Nephron (organoid): ENCODE data around the gene SMYD1.

ENCODE experiments used
- H3K27ac Mint-ChIP-seq, 3 experiments: 2 replicates each; pipeline ENCODE4 v1.8.0; 2020; ENCODE audit warnings: mixed read lengths in 3 of 3, mild to moderate bottlenecking in 2 of 3, moderate library complexity in 1 of 3
- H3K27me3 Mint-ChIP-seq: 2 replicates; pipeline ENCODE4 v1.8.0; 2021; ENCODE audit warnings: low read depth, mild to moderate bottlenecking, moderate library complexity, mixed read lengths
- H3K36me3 Mint-ChIP-seq: 2 replicates; pipeline ENCODE4 v1.8.0; 2020; ENCODE audit warnings: low read depth, mixed read lengths
- H3K4me1 Mint-ChIP-seq: 2 replicates; pipeline ENCODE4 v1.8.0; 2020; ENCODE audit warnings: mixed read lengths
- H3K4me3 Mint-ChIP-seq, 3 experiments: 2 replicates each; pipeline ENCODE4 v1.8.0; 2020; ENCODE audit warnings: mild to moderate bottlenecking in 3 of 3, mixed read lengths in 3 of 3, moderate library complexity in 2 of 3
- H3K9me3 Mint-ChIP-seq: 2 replicates; pipeline ENCODE4 v1.8.0; 2020; ENCODE audit warnings: mixed read lengths
- CTCF ChIP-seq, 3 experiments: fragments of 200-600 bp; sonication (generic); IDR thresholded peaks; one replicate each; pipeline ENCODE4 v1.5.0; 2021; ENCODE audit warnings: antibody characterized with exemption in 3 of 3; ENCODE audit not compliant: unreplicated experiment in 3 of 3

SMYD1 gene

GRCh38 chr2:88148929-88149438 lies 81.4 kb downstream of the SMYD1 start:
- Mint-ChIP-seq H3K4me1 (no peaks in the 10 kb centered on the region), H3K9me3 (peaks cover 36% of the 10 kb centered on the region), H3K27ac (no peak overlapping the region), H3K4me3 (no peak overlapping the region), H3K36me3 (peaks cover 6% of the 10 kb centered on the region), H3K27me3 (no peaks in the 10 kb centered on the region)
- TF ChIP-seq CTCF (IDR thresholded peaks at IDR 0.05; ENCODE audit: unreplicated experiment in 3 of 3) = no peak

- H3K27me3 Mint-ChIP-seq = peaks cover 7% of the 10 kb centered on the region
- peaks cover 1% of the 10 kb centered on the region for H3K9me3 Mint-ChIP-seq
- no peak overlapping the region for H3K27ac Mint-ChIP-seq
- H3K4me3 Mint-ChIP-seq = no peak overlapping the region
- peaks cover 6% of the 10 kb centered on the region for H3K4me1 Mint-ChIP-seq
- no peaks in the 10 kb centered on the region for H3K36me3 Mint-ChIP-seq
- no peak for TF ChIP-seq CTCF (IDR thresholded peaks at IDR 0.05; ENCODE audit: unreplicated experiment in 3 of 3)
These were observed 91.9 kb downstream of the SMYD1 start for GRCh38 chr2:88159481-88159880.

GRCh38 chr2:88159955-88160415 lies 92.4 kb downstream of the SMYD1 start:
- Mint-ChIP-seq H3K4me1 (peaks cover 6% of the 10 kb centered on the region), H3K4me3 (no peak overlapping the region), H3K27me3 (peaks cover 10% of the 10 kb centered on the region), H3K27ac (no peak overlapping the region), H3K36me3 (no peaks in the 10 kb centered on the region), H3K9me3 (no peaks in the 10 kb centered on the region)
- peak; percentile 87 to 93 (median 91) for TF ChIP-seq CTCF (IDR thresholded peaks at IDR 0.05; ENCODE audit: unreplicated experiment in 3 of 3)

- TF ChIP-seq CTCF (IDR thresholded peaks at IDR 0.05; ENCODE audit: unreplicated experiment in 3 of 3) = no peak
- Mint-ChIP-seq H3K4me3 (no peak overlapping the region), H3K27ac (no peak overlapping the region), H3K9me3 (no peaks in the 10 kb centered on the region), H3K36me3 (no peaks in the 10 kb centered on the region), H3K27me3 (peaks cover 10% of the 10 kb centered on the region), H3K4me1 (peaks cover 6% of the 10 kb centered on the region)
These were observed 92.9 kb downstream of the SMYD1 start for GRCh38 chr2:88160517-88160916.

- no peak for TF ChIP-seq CTCF (IDR thresholded peaks at IDR 0.05; ENCODE audit: unreplicated experiment in 3 of 3)
- no peaks in the 10 kb centered on the region for H3K36me3 Mint-ChIP-seq
- peaks cover 10% of the 10 kb centered on the region for H3K27me3 Mint-ChIP-seq
- H3K4me1 Mint-ChIP-seq = peaks cover 6% of the 10 kb centered on the region
- no peaks in the 10 kb centered on the region for H3K9me3 Mint-ChIP-seq
- H3K4me3 Mint-ChIP-seq = no peak overlapping the region
- no peak overlapping the region for H3K27ac Mint-ChIP-seq
These were observed 94.0 kb downstream of the SMYD1 start for GRCh38 chr2:88161446-88162244.
